OCI-LY1 (cell line): Measurements from ENCODE around the gene LRRC4.

Experiments used
- H2AFZ ChIP-seq: fragments of 200-600 bp; sonication (generic), shearing (Covaris generic); 2 replicates; pipeline ENCODE4 v1.6.0; 2014; ENCODE audit warnings: antibody characterized with exemption, mild to moderate bottlenecking, low read length
- H3F3A ChIP-seq: fragments of 200-600 bp; sonication (generic), shearing (Covaris generic); 2 replicates; pipeline ENCODE4 v1.6.0; 2014; ENCODE audit warnings: mild to moderate bottlenecking, antibody characterized with exemption, low read length, moderate library complexity; ENCODE audit not compliant: insufficient read depth
- H3K27ac ChIP-seq: fragments of 200-600 bp; sonication (generic); 2 replicates; pipeline ENCODE4 v1.5.1; 2014; ENCODE audit warnings: low read length, mixed run types, mild to moderate bottlenecking, low read depth; ENCODE audit not compliant: poor library complexity, severe bottlenecking
- H3K27me3 ChIP-seq: fragments of 200-600 bp; sonication (generic); 2 replicates; pipeline ENCODE4 v1.6.0; 2014; ENCODE audit warnings: antibody characterized with exemption, mild to moderate bottlenecking, low read length, moderate library complexity; ENCODE audit not compliant: insufficient read depth
- H3K36me3 ChIP-seq: fragments of 200-600 bp; sonication (generic); 2 replicates; pipeline ENCODE4 v1.6.1; 2014; ENCODE audit warnings: mild to moderate bottlenecking, antibody characterized with exemption, low read length, moderate library complexity, mixed read lengths; ENCODE audit not compliant: insufficient read depth
- H3K4me1 ChIP-seq: fragments of 200-600 bp; sonication (generic); 2 replicates; pipeline ENCODE4 v1.5.1; 2014; ENCODE audit warnings: mild to moderate bottlenecking, low read length, moderate library complexity; ENCODE audit not compliant: insufficient read depth, severe bottlenecking
- H3K4me2 ChIP-seq: fragments of 200-600 bp; sonication (generic), shearing (Covaris generic); 2 replicates; pipeline ENCODE4 v1.6.1; 2014; ENCODE audit warnings: low read length
- H3K4me3 ChIP-seq: fragments of 200-600 bp; sonication (generic); 2 replicates; pipeline ENCODE4 v1.5.1; 2014; ENCODE audit warnings: low read length, low read depth, mild to moderate bottlenecking, mixed read lengths; ENCODE audit not compliant: poor library complexity, severe bottlenecking
- H3K79me2 ChIP-seq: fragments of 200-600 bp; shearing (Covaris generic); 2 replicates; pipeline ENCODE4 v1.6.1; 2016; ENCODE audit warnings: mixed run types, low read length, mixed read lengths; ENCODE audit not compliant: insufficient read depth
- H3K9ac ChIP-seq: fragments of 200-600 bp; sonication (generic), shearing (Covaris generic); 2 replicates; pipeline ENCODE4 v1.6.1; 2014; ENCODE audit warnings: mild to moderate bottlenecking, low read length, mixed read lengths
- H3K9me2 ChIP-seq: fragments of 200-600 bp; sonication (generic), shearing (Covaris generic); 2 replicates; pipeline ENCODE4 v1.6.1; 2014; ENCODE audit warnings: low read depth, mild to moderate bottlenecking, low read length, mixed read lengths
- H3K9me3 ChIP-seq: fragments of 200-600 bp; shearing (Covaris generic); 2 replicates; pipeline ENCODE4 v1.6.1; 2014; ENCODE audit warnings: low read length, mixed read lengths
- H4K20me1 ChIP-seq: fragments of 200-600 bp; sonication (generic), shearing (Covaris generic); 2 replicates; pipeline ENCODE4 v1.6.0; 2016; ENCODE audit warnings: mild to moderate bottlenecking, low read length; ENCODE audit not compliant: insufficient read depth
- CTCF ChIP-seq: fragments of 200-600 bp; sonication (generic), shearing (Covaris generic); IDR thresholded peaks from 2 replicates; pipeline ENCODE4 v1.5.1; 2017; ENCODE audit warnings: mild to moderate bottlenecking, antibody characterized with exemption, low read length, moderate library complexity, mixed read lengths
- EZH2 ChIP-seq: fragments of 200-600 bp; sonication (generic), shearing (Covaris generic); IDR thresholded peaks from 2 replicates; pipeline ENCODE4 v1.8.0; 2017; ENCODE audit warnings: borderline replicate concordance, mixed run types, mild to moderate bottlenecking, antibody characterized with exemption, low read length, moderate library complexity, mixed read lengths

LRRC4 gene

GRCh38 chr7:127996253-127997071 is 34.8 kb downstream of the LRRC4 start:
- no peaks in the 10 kb centered on the region for H3F3A ChIP-seq
- no peaks in the 10 kb centered on the region for H3K9me3 ChIP-seq
- H3K4me3 ChIP-seq, result no peak overlapping the region
- no peak overlapping the region for H3K27ac ChIP-seq
- H3K4me1 ChIP-seq, result peaks cover 11% of the 10 kb centered on the region
- no peak overlapping the region for H3K4me2 ChIP-seq
- no peak for TF ChIP-seq CTCF
- no peak for TF ChIP-seq EZH2
- H3K9me2 ChIP-seq, result no peaks in the 10 kb centered on the region
- H3K9ac ChIP-seq, result no peak overlapping the region
- no peaks in the 10 kb centered on the region for H3K27me3 ChIP-seq
- H2AFZ ChIP-seq, result no peak overlapping the region
- H3K36me3 ChIP-seq, result peaks cover 68% of the 10 kb centered on the region; the same call in 1 of the 2 replicates
- H4K20me1 ChIP-seq, result no peaks in the 10 kb centered on the region
- no peaks in the 10 kb centered on the region for H3K79me2 ChIP-seq

- H3K79me2 ChIP-seq, result no peaks in the 10 kb centered on the region
- H3K9me3 ChIP-seq, result no peaks in the 10 kb centered on the region
- H3K9me2 ChIP-seq, result no peaks in the 10 kb centered on the region
- peaks cover 69% of the 10 kb centered on the region; the same call in 1 of the 2 replicates for H3K36me3 ChIP-seq
- no peak overlapping the region for H3K9ac ChIP-seq
- H3K4me2 ChIP-seq, result no peak overlapping the region
- no peaks in the 10 kb centered on the region for H3K27me3 ChIP-seq
- no peak overlapping the region for H3K4me3 ChIP-seq
- peaks cover 5% of the 10 kb centered on the region for H3K4me1 ChIP-seq
- H2AFZ ChIP-seq, result no peak overlapping the region
- H4K20me1 ChIP-seq, result no peaks in the 10 kb centered on the region
- no peak for TF ChIP-seq CTCF
- TF ChIP-seq EZH2, result no peak
- no peaks in the 10 kb centered on the region for H3F3A ChIP-seq
- no peak overlapping the region for H3K27ac ChIP-seq
Measured at GRCh38 chr7:127995881-127996215, 35.4 kb downstream of the LRRC4 start.

GRCh38 chr7:127995156-127995880 is 35.9 kb downstream of the LRRC4 start:
- no peaks in the 10 kb centered on the region for H3K79me2 ChIP-seq
- TF ChIP-seq EZH2 (no peak), CTCF (no peak)
- no peaks in the 10 kb centered on the region for H3F3A ChIP-seq
- no peak overlapping the region for H3K4me3 ChIP-seq
- H3K27ac ChIP-seq, result no peak overlapping the region
- H3K4me1 ChIP-seq, result no peaks in the 10 kb centered on the region
- H2AFZ ChIP-seq, result no peak overlapping the region
- no peak overlapping the region for H3K9ac ChIP-seq
- H3K36me3 ChIP-seq, result peaks cover 73% of the 10 kb centered on the region; the same call in 1 of the 2 replicates
- H4K20me1 ChIP-seq, result no peaks in the 10 kb centered on the region
- H3K4me2 ChIP-seq, result no peak overlapping the region
- H3K27me3 ChIP-seq, result no peaks in the 10 kb centered on the region
- H3K9me3 ChIP-seq, result no peaks in the 10 kb centered on the region
- H3K9me2 ChIP-seq, result no peaks in the 10 kb centered on the region
